ENCODE results near the gene FAM110A. TPM values are rescaled to one million over a fixed set of nuclear protein-coding genes. Genes with fewer than 3 reads are reported as not detected.

FAM110A gene
- polyA plus RNA-seq (2011; rRNA removed), result 3.1 TPM in 2 replicates
- polyA plus RNA-seq (2012; cell fraction: cytosol; rRNA removed), result 7.4 and 10.3 TPM in 2 replicates
- polyA plus RNA-seq (2012; cell fraction: nucleus; rRNA removed), result 17.2 and 21.2 TPM in 2 replicates
- 3.6 to 4.4 TPM (median 4.1 TPM) in 3 replicates for polyA plus RNA-seq (2017; fragmentation: RNase III; extraction: RNeasy Plus Mini Kit Qiagen cat#74134 plus additional on column Dnase treatment)
- polyA minus RNA-seq (2011; rRNA and poly(A)+ RNA removed), result 2.3 and 2.6 TPM in 2 replicates

DNA sequence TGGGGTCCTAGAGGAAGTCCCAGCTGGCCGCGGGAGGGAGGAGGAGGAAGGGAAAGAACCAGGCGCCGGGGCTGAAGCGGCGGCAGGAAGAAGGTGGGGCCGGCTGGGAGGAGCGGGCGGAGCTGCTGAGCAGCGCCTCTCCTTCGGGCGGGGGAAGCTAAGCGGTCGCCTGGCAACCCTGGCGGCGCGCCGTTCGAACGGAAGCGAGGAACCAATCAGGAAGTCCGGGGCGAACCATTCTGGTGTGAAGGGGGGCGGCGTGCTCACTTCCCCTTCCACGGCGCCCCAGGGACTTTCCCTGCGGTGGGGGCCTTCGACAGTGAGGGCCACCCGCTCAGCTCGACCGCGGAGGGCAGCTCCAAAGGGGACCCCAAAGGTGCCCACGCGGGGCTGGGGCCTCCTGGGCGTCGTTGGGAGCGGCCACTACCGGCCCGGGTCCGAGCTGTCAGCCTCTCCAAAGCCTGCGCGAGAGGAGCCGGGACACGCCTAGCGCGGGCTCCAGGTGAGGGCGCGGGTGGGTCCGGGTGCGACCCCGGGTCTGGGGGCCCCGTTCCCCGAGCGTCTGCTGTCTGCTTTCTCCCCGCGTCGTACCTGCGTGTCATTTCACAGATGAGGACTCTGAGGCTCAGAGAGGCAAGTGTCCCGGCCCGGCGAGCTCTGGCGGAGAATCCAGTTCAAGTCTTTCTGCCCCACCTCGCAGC is at the start of gene FAM110A:
TSS of gene FAM110A (plus strand) at position 266 of the 701 bp plus-strand sequence. CDS start 11,090 bp downstream, outside the sequence.
- peak within 1 kb of the TSS; percentile 75 for H3K4me3 ChIP-seq
- peak within 1 kb of the TSS; percentile 75 for H3K4me2 ChIP-seq
- H3K9me3 ChIP-seq, result no peaks in the 10 kb centered on the region
- FAIRE-seq (no peak), DNase-seq (ENCODE audit: low read depth in 1 of 2, low spot score in 1 of 2) (peak; percentile 94 to 96), ATAC-seq (peak; percentile 97 to 98)
- peaks cover 6% of the 10 kb centered on the region; the same call in 2 of the 3 replicates for H3K4me1 ChIP-seq
- POLR2A ChIA-PET, result interaction anchor here (0.6 to 1.5 kb wide), 5 partner anchors 9 to 420 kb away, joined by 3 to 6 read pairs (median 4); no protein-coding TSS in a partner anchor
- 1% methylated on average over 40 of the region's 64 CpGs for WGBS (ENCODE audit: missing lambda C conversion rate)
- peak within 1 kb of the TSS; percentile 86 to 92 for H3K27ac ChIP-seq
- CTCF ChIA-PET, result interaction anchor here (0.9 to 22.7 kb wide), 11 partner anchors 8 to 379 kb away, joined by 3 to 872 read pairs (median 4); no protein-coding TSS in a partner anchor
- TF ChIP-seq HOXA7 (CRISPR knock-in tag; IDR thresholded peaks at IDR 0.05) (no peak), BHLHE40 (IDR thresholded peaks at IDR 0.05; ENCODE audit: low read depth, low read length) (peak; percentile 62; the same call in 1 of the 2 replicates), JUNB (IDR thresholded peaks at IDR 0.05) (no peak), CHD2 (IDR thresholded peaks at IDR 0.05; ENCODE audit: low read length, partially characterized antibody) (no peak), EHMT2 (IDR thresholded peaks at IDR 0.05; ENCODE audit: low read depth) (no peak), NR3C1 (IDR thresholded peaks at IDR 0.05) (no peak), TFCP2L1 (CRISPR knock-in tag; IDR thresholded peaks at IDR 0.05) (no peak), HDAC2 (IDR thresholded peaks at IDR 0.05) (no peak), KDM1A (IDR thresholded peaks at IDR 0.05; ENCODE audit: low read depth) (peak; percentile 73; the same call in 1 of the 2 replicates), CEBPB (IDR thresholded peaks at IDR 0.05) (no peak), JUN (IDR thresholded peaks at IDR 0.05) (peak; percentile 24 to 68; a peak in 2 of 5 replicates), RFX5 (IDR thresholded peaks at IDR 0.05) (no peak), HEYL (CRISPR knock-in tag; IDR thresholded peaks at IDR 0.05) (no peak), KDM5A (IDR thresholded peaks at IDR 0.05) (no peak), NPAS2 (CRISPR knock-in tag; IDR thresholded peaks at IDR 0.05; ENCODE audit: borderline replicate concordance) (no peak), ESRRA (IDR thresholded peaks at IDR 0.05; ENCODE audit: borderline replicate concordance, low read length) (no peak), NFE2L2 (conservative IDR thresholded peaks at IDR 0.05; ENCODE audit: low read length) (no peak), HOXB5 (CRISPR knock-in tag; IDR thresholded peaks at IDR 0.05) (no peak; the same call in 1 of the 2 replicates), CBX8 (IDR thresholded peaks at IDR 0.05) (no peak), MAFK (IDR thresholded peaks at IDR 0.05; ENCODE audit: partially characterized antibody) (no peak), ZNF302 (CRISPR knock-in tag; IDR thresholded peaks at IDR 0.05) (no peak), HOXB13 (CRISPR knock-in tag; IDR thresholded peaks at IDR 0.05; ENCODE audit: low read depth) (no peak), RNF2 (IDR thresholded peaks at IDR 0.05; ENCODE audit: borderline replicate concordance, low read depth) (0 out of 2 replicates have a peak, but pooled peaks have one; percentile 24), MYC (IDR thresholded peaks at IDR 0.05; ENCODE audit: borderline replicate concordance, low read length) (0 out of 2 replicates have a peak, but pooled peaks have one; percentile 16), GATA3 (IDR thresholded peaks at IDR 0.05; ENCODE audit: borderline replicate concordance) (peak; percentile 81), SREBF2 (IDR thresholded peaks at IDR 0.05) (no peak), EP300 (IDR thresholded peaks at IDR 0.05) (no peak), EHF (CRISPR knock-in tag; IDR thresholded peaks at IDR 0.05) (no peak)
- TF ChIP-seq, protein P1, sequence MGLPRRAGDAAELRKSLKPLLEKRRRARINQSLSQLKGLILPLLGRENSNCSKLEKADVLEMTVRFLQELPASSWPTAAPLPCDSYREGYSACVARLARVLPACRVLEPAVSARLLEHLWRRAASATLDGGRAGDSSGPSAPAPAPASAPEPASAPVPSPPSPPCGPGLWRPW (IDR thresholded peaks at IDR 0.05), result no peak
- TF ChIP-seq, protein P2, sequence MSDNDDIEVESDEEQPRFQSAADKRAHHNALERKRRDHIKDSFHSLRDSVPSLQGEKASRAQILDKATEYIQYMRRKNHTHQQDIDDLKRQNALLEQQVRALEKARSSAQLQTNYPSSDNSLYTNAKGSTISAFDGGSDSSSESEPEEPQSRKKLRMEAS (IDR thresholded peaks at IDR 0.05), result peak; percentile 87
- TF ChIP-seq, protein P3, sequence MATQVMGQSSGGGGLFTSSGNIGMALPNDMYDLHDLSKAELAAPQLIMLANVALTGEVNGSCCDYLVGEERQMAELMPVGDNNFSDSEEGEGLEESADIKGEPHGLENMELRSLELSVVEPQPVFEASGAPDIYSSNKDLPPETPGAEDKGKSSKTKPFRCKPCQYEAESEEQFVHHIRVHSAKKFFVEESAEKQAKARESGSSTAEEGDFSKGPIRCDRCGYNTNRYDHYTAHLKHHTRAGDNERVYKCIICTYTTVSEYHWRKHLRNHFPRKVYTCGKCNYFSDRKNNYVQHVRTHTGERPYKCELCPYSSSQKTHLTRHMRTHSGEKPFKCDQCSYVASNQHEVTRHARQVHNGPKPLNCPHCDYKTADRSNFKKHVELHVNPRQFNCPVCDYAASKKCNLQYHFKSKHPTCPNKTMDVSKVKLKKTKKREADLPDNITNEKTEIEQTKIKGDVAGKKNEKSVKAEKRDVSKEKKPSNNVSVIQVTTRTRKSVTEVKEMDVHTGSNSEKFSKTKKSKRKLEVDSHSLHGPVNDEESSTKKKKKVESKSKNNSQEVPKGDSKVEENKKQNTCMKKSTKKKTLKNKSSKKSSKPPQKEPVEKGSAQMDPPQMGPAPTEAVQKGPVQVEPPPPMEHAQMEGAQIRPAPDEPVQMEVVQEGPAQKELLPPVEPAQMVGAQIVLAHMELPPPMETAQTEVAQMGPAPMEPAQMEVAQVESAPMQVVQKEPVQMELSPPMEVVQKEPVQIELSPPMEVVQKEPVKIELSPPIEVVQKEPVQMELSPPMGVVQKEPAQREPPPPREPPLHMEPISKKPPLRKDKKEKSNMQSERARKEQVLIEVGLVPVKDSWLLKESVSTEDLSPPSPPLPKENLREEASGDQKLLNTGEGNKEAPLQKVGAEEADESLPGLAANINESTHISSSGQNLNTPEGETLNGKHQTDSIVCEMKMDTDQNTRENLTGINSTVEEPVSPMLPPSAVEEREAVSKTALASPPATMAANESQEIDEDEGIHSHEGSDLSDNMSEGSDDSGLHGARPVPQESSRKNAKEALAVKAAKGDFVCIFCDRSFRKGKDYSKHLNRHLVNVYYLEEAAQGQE (IDR thresholded peaks at IDR 0.05), result no peak
- TF ChIP-seq, protein P4, sequence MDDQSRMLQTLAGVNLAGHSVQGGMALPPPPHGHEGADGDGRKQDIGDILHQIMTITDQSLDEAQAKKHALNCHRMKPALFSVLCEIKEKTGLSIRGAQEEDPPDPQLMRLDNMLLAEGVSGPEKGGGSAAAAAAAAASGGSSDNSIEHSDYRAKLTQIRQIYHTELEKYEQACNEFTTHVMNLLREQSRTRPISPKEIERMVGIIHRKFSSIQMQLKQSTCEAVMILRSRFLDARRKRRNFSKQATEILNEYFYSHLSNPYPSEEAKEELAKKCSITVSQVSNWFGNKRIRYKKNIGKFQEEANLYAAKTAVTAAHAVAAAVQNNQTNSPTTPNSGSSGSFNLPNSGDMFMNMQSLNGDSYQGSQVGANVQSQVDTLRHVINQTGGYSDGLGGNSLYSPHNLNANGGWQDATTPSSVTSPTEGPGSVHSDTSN (IDR thresholded peaks at IDR 0.05), result no peak; the same call in 1 of the 2 replicates
- TF ChIP-seq, protein P5, sequence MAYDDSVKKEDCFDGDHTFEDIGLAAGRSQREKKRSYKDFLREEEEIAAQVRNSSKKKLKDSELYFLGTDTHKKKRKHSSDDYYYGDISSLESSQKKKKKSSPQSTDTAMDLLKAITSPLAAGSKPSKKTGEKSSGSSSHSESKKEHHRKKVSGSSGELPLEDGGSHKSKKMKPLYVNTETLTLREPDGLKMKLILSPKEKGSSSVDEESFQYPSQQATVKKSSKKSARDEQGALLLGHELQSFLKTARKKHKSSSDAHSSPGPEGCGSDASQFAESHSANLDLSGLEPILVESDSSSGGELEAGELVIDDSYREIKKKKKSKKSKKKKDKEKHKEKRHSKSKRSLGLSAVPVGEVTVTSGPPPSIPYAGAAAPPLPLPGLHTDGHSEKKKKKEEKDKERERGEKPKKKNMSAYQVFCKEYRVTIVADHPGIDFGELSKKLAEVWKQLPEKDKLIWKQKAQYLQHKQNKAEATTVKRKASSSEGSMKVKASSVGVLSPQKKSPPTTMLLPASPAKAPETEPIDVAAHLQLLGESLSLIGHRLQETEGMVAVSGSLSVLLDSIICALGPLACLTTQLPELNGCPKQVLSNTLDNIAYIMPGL (CRISPR knock-in tag; IDR thresholded peaks at IDR 0.05; ENCODE audit: borderline replicate concordance), result no peak
- TF ChIP-seq, protein P6, sequence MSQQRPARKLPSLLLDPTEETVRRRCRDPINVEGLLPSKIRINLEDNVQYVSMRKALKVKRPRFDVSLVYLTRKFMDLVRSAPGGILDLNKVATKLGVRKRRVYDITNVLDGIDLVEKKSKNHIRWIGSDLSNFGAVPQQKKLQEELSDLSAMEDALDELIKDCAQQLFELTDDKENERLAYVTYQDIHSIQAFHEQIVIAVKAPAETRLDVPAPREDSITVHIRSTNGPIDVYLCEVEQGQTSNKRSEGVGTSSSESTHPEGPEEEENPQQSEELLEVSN (IDR thresholded peaks at IDR 0.05; ENCODE audit: borderline replicate concordance, low read depth), result peak; percentile 77; the same call in 1 of the 2 replicates
